Raji (cell line): Measurements from ENCODE around the gene EIF3K.

Experiments used
- POLR2A ChIP-seq: IDR thresholded peaks from 2 replicates; pipeline ENCODE4 v1.6.1; 2011; ENCODE audit warnings: low read depth, low read length, control low read depth; ENCODE audit not compliant: insufficient read depth

Gene EIF3K

GRCh38 chr19:38661136-38661535 lies 42.1 kb downstream of the EIF3K start:
- TF ChIP-seq POLR2A, result no peak

- TF ChIP-seq POLR2A, result no peak
These were observed 43.0 kb downstream of the EIF3K start for GRCh38 chr19:38661996-38662395.

GRCh38 chr19:38662537-38663155 lies 43.7 kb downstream of the EIF3K start:
- TF ChIP-seq POLR2A, result no peak

GRCh38 chr19:38663156-38663651 lies 44.2 kb downstream of the EIF3K start:
- TF ChIP-seq POLR2A, result no peak

- TF ChIP-seq POLR2A, result no peak
These were observed 45.0 kb downstream of the EIF3K start for GRCh38 chr19:38663957-38664502.

- no peak for TF ChIP-seq POLR2A
These were observed 45.7 kb downstream of the EIF3K start for GRCh38 chr19:38664503-38665211.

- TF ChIP-seq POLR2A, result no peak
These were observed 46.4 kb downstream of the EIF3K start for GRCh38 chr19:38665219-38665931.

GRCh38 chr19:38665950-38666662 lies 47.1 kb downstream of the EIF3K start:
- no peak for TF ChIP-seq POLR2A

GRCh38 chr19:38666663-38667511 lies 47.9 kb downstream of the EIF3K start:
- no peak for TF ChIP-seq POLR2A

GRCh38 chr19:38667661-38668171 lies 48.7 kb downstream of the EIF3K start:
- no peak for TF ChIP-seq POLR2A

GRCh38 chr19:38669552-38669951 lies 50.6 kb downstream of the EIF3K start:
- TF ChIP-seq POLR2A, result no peak

- no peak for TF ChIP-seq POLR2A
These were observed 52.0 kb downstream of the EIF3K start for GRCh38 chr19:38670921-38671398.

GRCh38 chr19:38671654-38672053 lies 52.7 kb downstream of the EIF3K start:
- TF ChIP-seq POLR2A, result no peak

- TF ChIP-seq POLR2A, result no peak
These were observed 54.0 kb downstream of the EIF3K start for GRCh38 chr19:38673030-38673429.
